Heart left ventricle (tissue), 16 donors: Measurements from ENCODE around the gene TNRC6C. TPM values are rescaled to one million over a fixed set of nuclear protein-coding genes. Genes with fewer than 3 reads are reported as not detected.

ENCODE experiments used
- ATAC-seq, 4 donors: fragments of 200-7000 bp; cut with Tn5 transposase; one replicate each; pipeline ENCODE4 v1.9.1; 2020 to 2022; ENCODE audit warnings: moderate library complexity in 4 of 4, mild to moderate bottlenecking in 3 of 4, moderate number of reproducible peaks in 1 of 4
- DNase-seq, 5 donors: peaks; one replicate each; pipeline ENCODE4 v3.0.0-alpha.2; 2020
- H3K27ac ChIP-seq, 12 donors: fragments of 200-600 bp; sonication (generic) in 4 of 12; one replicate each; pipeline versions ENCODE4 v1.5.0 to v1.8.0; 2016 to 2022; ENCODE audit warnings: mild to moderate bottlenecking in 2 of 12
- H3K27me3 ChIP-seq, 9 donors: fragments of 200-600 bp; sonication (generic) in 2 of 9; one replicate each; pipeline versions ENCODE4 v1.5.1 to v1.8.0; 2016 to 2022; ENCODE audit warnings: mild to moderate bottlenecking in 3 of 9
- H3K36me3 ChIP-seq, 9 donors: fragments of 200-600 bp; sonication (generic) in 2 of 9; one replicate each; pipeline versions ENCODE4 v1.5.0 to v1.8.0; 2018 to 2022; ENCODE audit warnings: mild to moderate bottlenecking in 2 of 9
- H3K4me1 ChIP-seq, 12 donors: fragments of 200-600 bp; sonication (generic) in 4 of 12; one replicate each; pipeline versions ENCODE4 v1.5.0 to v1.8.0; 2016 to 2022; ENCODE audit warnings: mild to moderate bottlenecking in 3 of 12
- H3K4me3 ChIP-seq, 12 donors: fragments of 200-600 bp; sonication (generic) in 4 of 12; one replicate each; pipeline versions ENCODE4 v1.5.0 to v1.8.0; 2017 to 2022; ENCODE audit warnings: mild to moderate bottlenecking in 9 of 12, moderate library complexity in 4 of 12
- H3K9me3 ChIP-seq, 12 donors: fragments of 200-600 bp; sonication (generic) in 4 of 12; one replicate each; pipeline versions ENCODE4 v1.5.0 to v1.8.0; 2016 to 2022; ENCODE audit warnings: mild to moderate bottlenecking in 1 of 12
- CTCF ChIP-seq, 12 donors: fragments of 200-600 bp; sonication (generic) in 4 of 12; IDR thresholded peaks; one replicate each; pipeline versions ENCODE4 v1.5.0 to v1.8.0; 2018 to 2022; ENCODE audit warnings: antibody characterized with exemption in 12 of 12, mild to moderate bottlenecking in 5 of 12
- POLR2A ChIP-seq, 2 donors: fragments of 450-650 bp; IDR thresholded peaks; one replicate each; pipeline ENCODE4 v1.6.1; 2017; ENCODE audit warnings: antibody characterized with exemption in 2 of 2, mild to moderate bottlenecking in 2 of 2, moderate library complexity in 2 of 2
- WGBS, 4 donors: extraction: QIAGEN DNeasy Blood & Tissue Kit in 2 of 4; methylation state at CpG; one replicate each; pipeline versions ENCODE4 v1.1.5 to v1.1.7; 2013 to 2018; 5-methylcytosine and 5-hydroxymethylcytosine counted together
- intact Hi-C, 10 donors: fragments of 100-400 bp; cut with DNase I; formaldehyde crosslinking; loops; one replicate each; pipeline versions ENCODE4 v1.11.1 to v1.14.2; 2022
- polyA plus RNA-seq, 2 donors: library from polyadenylated mRNA; stranded (reverse); fragments of 200-250 nt; gene quantifications; one replicate each; pipeline ENCODE4 v1.2.3, GENCODE V29; 2013
- total RNA-seq, 9 donors: library from RNA; depleted of rRNA in 2 of 9; stranded (reverse); fragments of >200 nt in 2 of 9; fragmentation: NEBNext Ultra II Directional in 3 of 9; extraction: Animal tissue kit (Norgen Biotek cat#: 25700) in 3 of 9; gene quantifications; one replicate each; pipeline versions ENCODE4 v1.1.0 to v1.2.4, GENCODE V29; 2016 to 2023
- donor health status: ischemic (EF 13 %, LVEDD 7.1; RV severe dilation, severe dysfunction).
- donor health status: healthy with polysubstance abuse.
- donor health status: DM: no; HTN: yes; CAD: no.
- donor health status: DM: no; HTN: no; CAD: no.
- donor health status: ischemic (EF 25% LVEDD 6.9; RV normal size, moderate dysfunction).
- donor health status: ischemic (EF 25% LVEDD 5.7; RV mildly dilated, moderate dysfunction).
- donor health status: healthy.
- donor health status: DM: yes; HTN: yes; CAD: no.
- donor health status: ischemic (EF 35%, LVEDD 5.7; RV mildly dilated, moderate dysfunction).
- donor health status: nonischemic (EF 11% LVEDD 7.7; RV severe dilation, severe dysfunction).
- donor health status: DM: yes; HTN: yes; CAD: no.
- donor health status: PGD.
- donor health status: ischemic (EF 29% LVEDD 5.4; RV normal size, mild dysfunction).
- donor health status: nonischemic (EF 23%, LVEDD 6.1; RV moderate dilation, normal function).

Gene TNRC6C
- total and polyA plus RNA-seq, 11 donors: 7.7 to 24.7 (median 19.0) TPM

- ATAC-seq (no peak), DNase-seq (peak in 1 of 5 donors; percentile 16)
- intact Hi-C loops: no loop called here
- Histone ChIP-seq H3K27ac (peak overlapping the region in 1 of 12 donors; percentile 70), H3K36me3 (peaks cover 0 to 85% (median 45%) of the 10 kb centered on the region in 9 donors), H3K4me1 (peaks cover 14 to 56% (median 39%) of the 10 kb centered on the region in 12 donors), H3K4me3 (no peak overlapping the region), H3K27me3 (no peaks in the 10 kb centered on the region), H3K9me3 (no peaks in the 10 kb centered on the region)
- TF ChIP-seq POLR2A (IDR thresholded peaks at IDR 0.05): no peak
- TF ChIP-seq CTCF (IDR thresholded peaks at IDR 0.05): no peak
- WGBS, 4 donors: 84 to 97% (median 90%) methylated on average over 4 of the region's 4 CpGs
Observed at GRCh38 chr17:78122931-78123249, 164.4 kb downstream of the TNRC6C start.

GRCh38 chr17:78123258-78123929, 164.9 kb downstream of the TNRC6C start:
- no peaks in the 10 kb centered on the region for H3K9me3 ChIP-seq
- no peak for ATAC-seq
- H3K36me3 ChIP-seq: peaks cover 0 to 83% (median 45%) of the 10 kb centered on the region in 9 donors
- no peak for DNase-seq
- no peak overlapping the region for H3K27ac ChIP-seq
- H3K4me3 ChIP-seq: no peak overlapping the region
- TF ChIP-seq CTCF (IDR thresholded peaks at IDR 0.05) (no peak), POLR2A (IDR thresholded peaks at IDR 0.05) (no peak)
- no peaks in the 10 kb centered on the region for H3K27me3 ChIP-seq
- WGBS, 4 donors: 91 to 96% (median 95%) methylated on average over 5 of the region's 5 CpGs
- peaks cover 14 to 57% (median 41%) of the 10 kb centered on the region in 12 donors for H3K4me1 ChIP-seq
- intact Hi-C loops: no loop called here

GRCh38 chr17:78124081-78124835, 165.8 kb downstream of the TNRC6C start:
- H3K4me1 ChIP-seq: peaks cover 14 to 63% (median 47%) of the 10 kb centered on the region in 12 donors
- intact Hi-C loops: no loop called here
- 76 to 82% (median 82%) methylated on average over 17 to 30 of the region's 30 CpGs for WGBS, 4 donors
- no peak for TF ChIP-seq POLR2A (IDR thresholded peaks at IDR 0.05)
- TF ChIP-seq CTCF (IDR thresholded peaks at IDR 0.05): no peak
- peak overlapping the region in 8 of 12 donors; percentile 76 to 98 (median 96) for H3K27ac ChIP-seq
- DNase-seq (peak in 1 of 5 donors; percentile 33), ATAC-seq (no peak)
- H3K36me3 ChIP-seq: peaks cover 0 to 74% (median 40%) of the 10 kb centered on the region in 9 donors
- no peaks in the 10 kb centered on the region for H3K27me3 ChIP-seq
- H3K9me3 ChIP-seq: no peaks in the 10 kb centered on the region
- peak overlapping the region in 2 of 12 donors; percentile 39 to 87 for H3K4me3 ChIP-seq

- Histone ChIP-seq H3K4me3 (peak overlapping the region in 5 of 12 donors; percentile 32 to 87 (median 34)), H3K9me3 (no peaks in the 10 kb centered on the region), H3K27me3 (no peaks in the 10 kb centered on the region), H3K36me3 (peaks cover 0 to 69% (median 38%) of the 10 kb centered on the region in 9 donors), H3K4me1 (peaks cover 14 to 68% (median 53%) of the 10 kb centered on the region in 12 donors), H3K27ac (peak overlapping the region in 11 of 12 donors; percentile 76 to 98 (median 94))
- TF ChIP-seq CTCF (IDR thresholded peaks at IDR 0.05) (no peak), POLR2A (IDR thresholded peaks at IDR 0.05) (no peak)
- ATAC-seq (no peak), DNase-seq (peak in 1 of 5 donors; percentile 21)
- WGBS, 4 donors: 48 to 79% (median 73%) methylated on average over 5 to 12 of the region's 12 CpGs; no CpG with 5 or more reads in 1 of the 4 donors
- intact Hi-C loops: loop anchor here in 8 of 10 donors (5.0 kb wide), 3 partner anchors 48 to 128 kb away; no protein-coding TSS in a partner anchor
Observed at GRCh38 chr17:78124836-78125137, 166.3 kb downstream of the TNRC6C start.
